Measurements from ENCODE around the gene MRLN. TPM values are rescaled to one million over a fixed set of nuclear protein-coding genes. Genes with fewer than 3 reads are reported as not detected.

Gene MRLN
- polyA plus RNA-seq, 1 donor from 2014 or later = not detected

DNA sequence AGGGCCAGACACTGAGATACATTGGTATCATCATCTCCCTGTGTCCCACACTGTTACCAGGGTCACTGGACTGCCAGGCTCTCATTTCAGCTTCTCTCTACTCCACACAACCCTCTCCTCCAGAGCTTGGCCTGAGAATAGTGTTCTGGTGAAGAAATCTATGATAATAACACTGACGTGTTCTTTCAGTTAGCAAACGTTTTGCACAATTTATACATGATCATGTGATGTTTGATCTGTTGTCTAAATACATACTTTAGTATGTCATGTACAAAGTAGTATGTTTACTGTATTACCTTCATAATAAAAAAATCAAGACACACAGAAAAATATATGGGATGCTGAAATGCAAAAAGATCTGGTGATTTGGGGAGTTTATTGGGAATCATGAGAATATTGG is 48.6 kb downstream of the MRLN start:
- Histone ChIP-seq H3F3A (ENCODE audit: insufficient read depth, low read length, poor library complexity, severe bottlenecking) (peaks cover 2% of the 10 kb centered on the region), H3K36me3 (ENCODE audit: insufficient read depth, low read length) (peaks cover 19% of the 10 kb centered on the region), H3K4me3 (ENCODE audit: low read length) (no peak overlapping the region), H2AFZ (ENCODE audit: low read depth, low read length) (no peak overlapping the region), H4K20me1 (ENCODE audit: insufficient read depth) (no peaks in the 10 kb centered on the region), H3K9me3 (ENCODE audit: low read length) (no peaks in the 10 kb centered on the region), H3K79me2 (replicated peaks; ENCODE audit: insufficient read depth, low read length) (peaks cover 33% of the 10 kb centered on the region), H3K9me2 (ENCODE audit: insufficient read depth, low read length) (no peaks in the 10 kb centered on the region), H3K27ac (ENCODE audit: low read length) (no peak overlapping the region), H3K27me3 (ENCODE audit: insufficient read depth, low read depth, low read length) (no peaks in the 10 kb centered on the region), H3K9ac (ENCODE audit: low read length) (no peak overlapping the region), H3K4me2 (ENCODE audit: low read length) (no peak overlapping the region)
- no peak for TF ChIP-seq SMC3 (conservative IDR thresholded peaks at IDR 0.05; ENCODE audit: poor library complexity)
- TF ChIP-seq, protein P1, sequence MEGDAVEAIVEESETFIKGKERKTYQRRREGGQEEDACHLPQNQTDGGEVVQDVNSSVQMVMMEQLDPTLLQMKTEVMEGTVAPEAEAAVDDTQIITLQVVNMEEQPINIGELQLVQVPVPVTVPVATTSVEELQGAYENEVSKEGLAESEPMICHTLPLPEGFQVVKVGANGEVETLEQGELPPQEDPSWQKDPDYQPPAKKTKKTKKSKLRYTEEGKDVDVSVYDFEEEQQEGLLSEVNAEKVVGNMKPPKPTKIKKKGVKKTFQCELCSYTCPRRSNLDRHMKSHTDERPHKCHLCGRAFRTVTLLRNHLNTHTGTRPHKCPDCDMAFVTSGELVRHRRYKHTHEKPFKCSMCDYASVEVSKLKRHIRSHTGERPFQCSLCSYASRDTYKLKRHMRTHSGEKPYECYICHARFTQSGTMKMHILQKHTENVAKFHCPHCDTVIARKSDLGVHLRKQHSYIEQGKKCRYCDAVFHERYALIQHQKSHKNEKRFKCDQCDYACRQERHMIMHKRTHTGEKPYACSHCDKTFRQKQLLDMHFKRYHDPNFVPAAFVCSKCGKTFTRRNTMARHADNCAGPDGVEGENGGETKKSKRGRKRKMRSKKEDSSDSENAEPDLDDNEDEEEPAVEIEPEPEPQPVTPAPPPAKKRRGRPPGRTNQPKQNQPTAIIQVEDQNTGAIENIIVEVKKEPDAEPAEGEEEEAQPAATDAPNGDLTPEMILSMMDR (IDR thresholded peaks at IDR 0.05; ENCODE audit: poor library complexity, severe bottlenecking) = no peak
- no peak for TF ChIP-seq MXI1 (conservative IDR thresholded peaks at IDR 0.05; ENCODE audit: poor library complexity, severe bottlenecking)
- no peak for TF ChIP-seq EZH2 (IDR thresholded peaks at IDR 0.05; ENCODE audit: borderline replicate concordance, insufficient read depth, low read length, poor library complexity, severe bottlenecking)

DNA sequence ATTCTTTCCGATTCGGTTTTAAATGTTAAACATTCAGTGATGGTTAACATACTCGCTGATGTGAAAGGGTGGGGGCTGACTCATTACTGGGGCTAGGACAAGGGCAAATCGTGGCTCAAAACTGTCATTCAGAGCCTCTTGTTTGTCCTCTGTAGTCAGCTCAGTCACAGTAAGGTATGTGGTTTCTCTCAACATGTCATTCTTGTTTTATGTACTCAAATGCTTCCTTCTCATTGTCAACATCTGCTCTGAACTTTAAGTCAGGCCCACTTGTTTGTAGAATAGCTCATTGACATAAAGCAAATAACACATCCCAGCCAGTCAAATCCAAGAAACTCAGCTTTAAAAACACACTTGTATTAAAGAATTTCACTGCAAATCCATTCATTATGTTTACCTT is 50.9 kb downstream of the MRLN start:
- no peak overlapping the region for H2AFZ ChIP-seq (ENCODE audit: low read depth, low read length)
- no peak overlapping the region for H3K9ac ChIP-seq (ENCODE audit: low read length)
- no peak overlapping the region for H3K4me2 ChIP-seq (ENCODE audit: low read length)
- H4K20me1 ChIP-seq (ENCODE audit: insufficient read depth) = no peaks in the 10 kb centered on the region
- TF ChIP-seq MXI1 (conservative IDR thresholded peaks at IDR 0.05; ENCODE audit: poor library complexity, severe bottlenecking) = no peak
- TF ChIP-seq TAF1 (IDR thresholded peaks at IDR 0.05; ENCODE audit: low read depth) = no peak
- TF ChIP-seq POLR2AphosphoS5 (IDR thresholded peaks at IDR 0.05) = no peak
- no peak for TF ChIP-seq SMC3 (conservative IDR thresholded peaks at IDR 0.05; ENCODE audit: poor library complexity)
- TF ChIP-seq RAD21 (conservative IDR thresholded peaks at IDR 0.05) = no peak
- no peak for TF ChIP-seq REST (IDR thresholded peaks at IDR 0.05; ENCODE audit: borderline replicate concordance)
- no peak for TF ChIP-seq EZH2 (IDR thresholded peaks at IDR 0.05; ENCODE audit: borderline replicate concordance, insufficient read depth, low read length, poor library complexity, severe bottlenecking)
- TF ChIP-seq EP300 (conservative IDR thresholded peaks at IDR 0.05; ENCODE audit: poor library complexity, severe bottlenecking) = no peak
- TF ChIP-seq, protein P1 (IDR thresholded peaks at IDR 0.05; ENCODE audit: poor library complexity, severe bottlenecking) = no peak
- no peaks in the 10 kb centered on the region for H3K9me3 ChIP-seq (ENCODE audit: low read length)
- peaks cover 24% of the 10 kb centered on the region for H3K36me3 ChIP-seq (ENCODE audit: insufficient read depth, low read length)
- no peaks in the 10 kb centered on the region for H3K27me3 ChIP-seq (ENCODE audit: insufficient read depth, low read depth, low read length)
- no peaks in the 10 kb centered on the region for H3F3A ChIP-seq (ENCODE audit: insufficient read depth, low read length, poor library complexity, severe bottlenecking)
- H3K4me3 ChIP-seq (ENCODE audit: low read length) = no peak overlapping the region
- no peaks in the 10 kb centered on the region for H3K9me2 ChIP-seq (ENCODE audit: insufficient read depth, low read length)
- no peak overlapping the region for H3K27ac ChIP-seq (ENCODE audit: low read length)
- H3K79me2 ChIP-seq (replicated peaks; ENCODE audit: insufficient read depth, low read length) = peaks cover 18% of the 10 kb centered on the region

Measured in neural cell (in vitro differentiated cells).